GM13977 (cell line): ENCODE results near the gene GSN.

Source experiments
- DNase-seq: peaks from one replicate; pipeline ENCODE4 v3.0.0; 2012; ENCODE audit warnings: low spot score
- in situ Hi-C: fragments of 300-500 bp; cut with MboI; formaldehyde crosslinking; loops from one replicate; pipeline ENCODE4 v1.12.0; 2022; ENCODE audit warnings: low sequenced_read_pairs, low pct_unique_long_range_greater_than_20kb, mixed read lengths, inconsistent platforms; ENCODE audit not compliant: unreplicated experiment
- TF ChIP-seq, protein P1 (sequence below): IDR thresholded peaks from 2 replicates; pipeline ENCODE4 v1.5.1; 2012; ENCODE audit warnings: mild to moderate bottlenecking, control low read depth; ENCODE audit not compliant: insufficient read depth; ENCODE audit errors: extremely low read depth, missing control alignments

The GSN gene

DNA sequence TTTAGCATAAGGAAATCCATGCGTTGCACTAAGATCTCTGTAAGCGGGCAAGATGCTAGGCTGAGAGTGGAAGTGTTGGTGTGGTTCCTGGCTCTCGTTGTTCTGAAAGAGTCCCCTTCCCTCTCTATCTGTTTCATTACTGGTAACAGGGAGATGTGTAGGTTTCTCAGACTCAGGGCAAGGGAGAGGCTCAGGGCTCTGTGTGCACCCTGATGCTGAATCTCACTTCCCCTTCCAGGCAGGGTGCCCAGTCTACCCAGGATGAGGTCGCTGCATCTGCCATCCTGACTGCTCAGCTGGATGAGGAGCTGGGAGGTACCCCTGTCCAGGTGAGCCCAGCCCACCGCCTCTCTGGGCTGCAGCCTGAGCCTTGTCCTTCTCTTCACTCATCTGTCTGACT, 56.4 kb downstream of the GSN start:
- in situ Hi-C loops = no loop called here
- TF ChIP-seq, protein P1, sequence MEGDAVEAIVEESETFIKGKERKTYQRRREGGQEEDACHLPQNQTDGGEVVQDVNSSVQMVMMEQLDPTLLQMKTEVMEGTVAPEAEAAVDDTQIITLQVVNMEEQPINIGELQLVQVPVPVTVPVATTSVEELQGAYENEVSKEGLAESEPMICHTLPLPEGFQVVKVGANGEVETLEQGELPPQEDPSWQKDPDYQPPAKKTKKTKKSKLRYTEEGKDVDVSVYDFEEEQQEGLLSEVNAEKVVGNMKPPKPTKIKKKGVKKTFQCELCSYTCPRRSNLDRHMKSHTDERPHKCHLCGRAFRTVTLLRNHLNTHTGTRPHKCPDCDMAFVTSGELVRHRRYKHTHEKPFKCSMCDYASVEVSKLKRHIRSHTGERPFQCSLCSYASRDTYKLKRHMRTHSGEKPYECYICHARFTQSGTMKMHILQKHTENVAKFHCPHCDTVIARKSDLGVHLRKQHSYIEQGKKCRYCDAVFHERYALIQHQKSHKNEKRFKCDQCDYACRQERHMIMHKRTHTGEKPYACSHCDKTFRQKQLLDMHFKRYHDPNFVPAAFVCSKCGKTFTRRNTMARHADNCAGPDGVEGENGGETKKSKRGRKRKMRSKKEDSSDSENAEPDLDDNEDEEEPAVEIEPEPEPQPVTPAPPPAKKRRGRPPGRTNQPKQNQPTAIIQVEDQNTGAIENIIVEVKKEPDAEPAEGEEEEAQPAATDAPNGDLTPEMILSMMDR = no peak

DNA sequence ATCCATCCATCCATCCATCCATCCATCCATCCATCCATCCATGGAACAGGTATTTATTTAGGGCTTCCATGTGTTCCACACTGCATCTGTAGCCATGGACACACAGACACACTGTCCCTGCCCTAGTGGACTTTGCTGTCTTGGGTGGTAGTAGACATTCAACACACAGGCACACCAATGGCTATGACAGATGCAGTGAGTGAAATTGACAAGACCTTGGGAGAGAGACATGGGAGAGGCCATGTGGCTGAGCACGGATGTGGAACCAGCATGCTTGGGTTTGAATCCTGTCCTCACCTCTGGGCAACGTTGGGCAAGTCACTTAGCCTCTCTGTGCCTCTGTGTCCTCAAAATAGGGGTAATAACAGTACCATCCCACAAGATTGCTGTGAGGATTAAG, 56.8 kb downstream of the GSN start:
- in situ Hi-C loops = no loop called here
- no peak for DNase-seq

More for the DNA sequence above, 56.4 kb downstream of the GSN start:
- DNase-seq = no peak

DNA sequence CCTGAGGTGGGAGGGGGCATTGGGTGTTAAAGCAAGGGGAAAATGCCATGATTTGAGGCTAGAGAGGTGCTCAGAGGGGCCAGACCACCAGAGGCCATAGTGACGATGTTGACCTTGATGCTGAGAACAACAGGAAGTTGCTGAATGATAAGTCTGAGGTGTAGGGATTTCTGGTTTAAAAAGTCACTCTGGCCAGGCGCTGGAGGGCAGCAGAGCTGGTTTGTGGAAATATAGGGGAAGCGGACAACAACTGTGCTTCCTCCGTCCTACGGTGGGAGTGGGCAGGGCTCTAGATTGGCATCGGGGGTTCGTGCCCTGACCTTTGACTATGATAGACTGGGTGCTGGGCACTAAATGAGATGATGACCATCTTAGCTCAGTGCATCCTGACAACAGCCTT, 57.4 kb downstream of the GSN start:
- TF ChIP-seq, protein P1 = no peak
- in situ Hi-C loops = no loop called here
- no peak for DNase-seq

More for the DNA sequence above, 56.8 kb downstream of the GSN start:
- TF ChIP-seq, protein P1 = no peak

DNA sequence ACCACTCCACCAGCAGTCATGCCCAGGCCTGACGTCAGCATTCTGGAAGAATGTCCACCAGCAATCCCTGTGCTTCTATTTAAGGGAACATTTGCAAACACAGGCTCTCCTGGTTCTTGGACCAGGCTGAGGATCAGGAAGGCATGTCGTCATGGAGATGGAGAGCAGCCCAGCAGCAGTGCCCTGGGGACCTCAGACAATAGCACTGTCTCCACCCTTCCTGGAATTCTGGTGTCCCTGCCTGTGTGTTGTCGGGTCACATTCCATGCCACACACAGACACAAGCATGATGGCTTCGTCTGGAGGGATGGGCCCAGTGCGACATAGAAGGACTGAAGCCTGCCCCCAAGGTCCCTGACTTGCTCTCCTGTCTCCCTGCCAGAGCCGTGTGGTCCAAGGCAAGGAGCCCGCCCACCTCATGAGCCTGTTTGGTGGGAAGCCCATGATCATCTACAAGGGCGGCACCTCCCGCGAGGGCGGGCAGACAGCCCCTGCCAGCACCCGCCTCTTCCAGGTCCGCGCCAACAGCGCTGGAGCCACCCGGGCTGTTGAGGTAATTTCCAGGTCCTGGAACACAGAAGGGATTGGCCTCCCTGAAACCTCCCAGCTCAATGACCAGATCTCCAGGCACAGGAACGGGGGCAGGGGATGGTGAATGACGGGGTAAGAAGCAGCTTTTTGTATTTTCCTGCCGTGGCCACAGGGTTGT, 58.3 kb downstream of the GSN start:
- DNase-seq = no peak
- TF ChIP-seq, protein P1 = no peak
- in situ Hi-C loops = no loop called here

GRCh38 chr9:121326901-121327613, 59.1 kb downstream of the GSN start:
- TF ChIP-seq, protein P1 = no peak
- no peak for DNase-seq
- in situ Hi-C loops = no loop called here

DNA sequence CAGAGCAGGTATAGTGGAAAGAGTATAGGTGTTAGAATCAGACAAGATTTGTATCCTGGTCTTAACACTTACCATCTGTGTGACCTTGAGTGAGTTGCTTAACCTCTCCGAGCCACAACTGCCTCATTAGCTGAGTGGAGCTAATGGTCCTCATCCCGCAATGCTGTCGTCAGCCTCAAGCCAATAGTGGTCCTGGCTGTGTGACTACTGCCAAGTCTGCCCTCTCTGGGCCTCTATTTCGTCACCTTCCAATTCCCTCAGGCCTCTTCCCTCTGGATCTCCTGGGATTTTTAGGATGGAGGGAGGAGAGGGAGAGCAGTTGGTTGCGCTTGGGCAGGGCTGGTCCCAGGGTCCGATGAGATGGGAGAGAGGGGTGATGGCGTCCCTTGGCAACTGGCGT, 60.5 kb downstream of the GSN start:
- in situ Hi-C loops = no loop called here
- TF ChIP-seq, protein P1 = no peak

More for the DNA sequence above, 60.5 kb downstream of the GSN start:
- DNase-seq = no peak
